Thyroid gland (tissue), 4 donors: ENCODE results near the gene ENTPD7. TPM values are rescaled to one million over a fixed set of nuclear protein-coding genes. Genes with fewer than 3 reads are reported as not detected.
A peak's percentile ranks its signal among the peaks of the same experiment; 100 is the strongest.

ENCODE experiments used
- DNase-seq, 2 donors: peaks; one replicate each; pipeline ENCODE4 v3.0.0-alpha.2; 2019
- H3K27ac ChIP-seq, 3 donors: fragments of 200-600 bp; sonication (generic); 1 replicate in 2 of 3; 2 replicates in 1 of 3; pipeline ENCODE4 v1.5.1; 2016 to 2019; ENCODE audit warnings: mild to moderate bottlenecking in 1 of 3, moderate library complexity in 1 of 3
- H3K27me3 ChIP-seq: fragments of 200-600 bp; sonication (generic); one replicate; pipeline ENCODE4 v1.5.1; 2019
- H3K36me3 ChIP-seq, 2 donors: fragments of 200-600 bp; sonication (generic); one replicate each; pipeline ENCODE4 v1.5.1; 2016 to 2019
- H3K4me1 ChIP-seq, 2 donors: fragments of 200-600 bp; sonication (generic); one replicate each; pipeline ENCODE4 v1.5.1; 2017 to 2019
- H3K4me3 ChIP-seq, 3 donors: fragments of 200-600 bp; sonication (generic); replicated peaks in 1 of 3; 1 replicate in 2 of 3; 2 replicates in 1 of 3; pipeline ENCODE4 v1.5.1; 2016; ENCODE audit warnings: mild to moderate bottlenecking in 1 of 3
- H3K9me3 ChIP-seq: fragments of 200-600 bp; sonication (generic); one replicate; pipeline ENCODE4 v1.5.1; 2017
- CTCF ChIP-seq, 6 experiments: fragments of 200-600 bp in 3 of 6; fragments of 450-650 bp in 3 of 6; sonication (generic) in 3 of 6; IDR thresholded peaks; one replicate each; pipeline ENCODE4 v1.5.1; 2016 to 2019; ENCODE audit warnings: antibody characterized with exemption in 6 of 6, mild to moderate bottlenecking in 2 of 6, inconsistent platforms in 1 of 6, moderate library complexity in 1 of 6
- POLR2A ChIP-seq, 2 donors: fragments of 450-650 bp; IDR thresholded peaks; one replicate each; pipeline ENCODE4 v1.6.1; 2017; ENCODE audit warnings: antibody characterized with exemption in 2 of 2, mild to moderate bottlenecking in 2 of 2, moderate library complexity in 1 of 2
- WGBS, 2 donors: methylation state at CpG; one replicate each; pipeline ENCODE4 v1.1.5; 2017; 5-methylcytosine and 5-hydroxymethylcytosine counted together
- intact Hi-C: fragments of 100-400 bp; cut with DNase I; formaldehyde crosslinking; loops from one replicate; pipeline ENCODE4 v1.15.1; 2023
- total RNA-seq, 4 donors: library from RNA; depleted of rRNA; stranded (reverse); fragments of >200 nt; gene quantifications; one replicate each; pipeline ENCODE4 v1.2.3, GENCODE V29; 2016

Gene ENTPD7
- total RNA-seq, 4 donors from 2014 or later, result 7.8 to 13.7 (median 10.2) TPM

- 82 to 85% methylated on average over 4 of the region's 4 CpGs for WGBS, 2 donors
- peak in 1 of 2 donors; percentile 5 for DNase-seq
- TF ChIP-seq POLR2A (IDR thresholded peaks at IDR 0.05) (no peak), CTCF (IDR thresholded peaks at IDR 0.05) (no peak)
- intact Hi-C loops, result no loop called here
- Histone ChIP-seq H3K4me3 (no peak overlapping the region), H3K27me3 (no peaks in the 10 kb centered on the region), H3K4me1 (peaks cover 11 to 15% of the 10 kb centered on the region in 2 donors), H3K36me3 (peaks cover 11% of the 10 kb centered on the region in 2 donors), H3K9me3 (no peaks in the 10 kb centered on the region), H3K27ac (peak overlapping the region in 1 of 3 donors; percentile 4)
Observed at GRCh38 chr10:99681553-99681952, 22.2 kb downstream of the ENTPD7 start.

- WGBS, 2 donors, result 25 to 39% methylated on average over 1 of the region's 1 CpG
- no peak for DNase-seq
- H3K4me3 ChIP-seq, result no peak overlapping the region
- peak overlapping the region in 1 of 3 donors; percentile 4 for H3K27ac ChIP-seq
- intact Hi-C loops, result no loop called here
- H3K36me3 ChIP-seq, result peaks cover 11% of the 10 kb centered on the region in 2 donors
- H3K27me3 ChIP-seq, result no peaks in the 10 kb centered on the region
- peaks cover 11 to 15% of the 10 kb centered on the region in 2 donors for H3K4me1 ChIP-seq
- TF ChIP-seq POLR2A (IDR thresholded peaks at IDR 0.05) (no peak), CTCF (IDR thresholded peaks at IDR 0.05) (no peak)
- no peaks in the 10 kb centered on the region for H3K9me3 ChIP-seq
Observed at GRCh38 chr10:99682032-99682431, 22.7 kb downstream of the ENTPD7 start.

GRCh38 chr10:99682752-99683151 lies 23.4 kb downstream of the ENTPD7 start:
- Histone ChIP-seq H3K9me3 (no peaks in the 10 kb centered on the region), H3K27ac (no peak overlapping the region), H3K36me3 (peaks cover 11% of the 10 kb centered on the region in 2 donors), H3K4me3 (no peak overlapping the region), H3K27me3 (no peaks in the 10 kb centered on the region), H3K4me1 (peaks cover 11 to 15% of the 10 kb centered on the region in 2 donors)
- TF ChIP-seq CTCF (IDR thresholded peaks at IDR 0.05) (peak in 1 of 6 experiments; percentile 21), POLR2A (IDR thresholded peaks at IDR 0.05) (no peak)
- peak in 1 of 2 donors; percentile 7 for DNase-seq
- WGBS, 2 donors, result 75 to 78% methylated on average over 1 of the region's 1 CpG
- intact Hi-C loops, result no loop called here

- Histone ChIP-seq H3K9me3 (no peaks in the 10 kb centered on the region), H3K27ac (no peak overlapping the region), H3K27me3 (no peaks in the 10 kb centered on the region), H3K4me3 (no peak overlapping the region), H3K4me1 (peaks cover 11 to 15% of the 10 kb centered on the region in 2 donors), H3K36me3 (peaks cover 0 to 1% of the 10 kb centered on the region in 2 donors)
- no peak for DNase-seq
- TF ChIP-seq POLR2A (IDR thresholded peaks at IDR 0.05), result no peak
- no peak for TF ChIP-seq CTCF (IDR thresholded peaks at IDR 0.05)
- WGBS, 2 donors, result 81 to 88% methylated on average over 2 of the region's 2 CpGs
- intact Hi-C loops, result no loop called here
Observed at GRCh38 chr10:99685597-99685967, 26.3 kb downstream of the ENTPD7 start.

GRCh38 chr10:99689461-99689860 lies 30.2 kb downstream of the ENTPD7 start:
- no peak overlapping the region for H3K27ac ChIP-seq
- no peaks in the 10 kb centered on the region for H3K9me3 ChIP-seq
- no peaks in the 10 kb centered on the region for H3K4me1 ChIP-seq
- intact Hi-C loops, result no loop called here
- TF ChIP-seq CTCF (IDR thresholded peaks at IDR 0.05) (no peak), POLR2A (IDR thresholded peaks at IDR 0.05) (no peak)
- 93 to 98% methylated on average over 1 of the region's 1 CpG for WGBS, 2 donors
- no peaks in the 10 kb centered on the region for H3K27me3 ChIP-seq
- peaks cover 0 to 6% of the 10 kb centered on the region in 2 donors for H3K36me3 ChIP-seq
- DNase-seq, result no peak
- H3K4me3 ChIP-seq, result no peak overlapping the region
